Stimulated activated CD8-positive, alpha-beta memory T cell treated with anti-CD3 and anti-CD28 coated beads, Interleukin-12 subunit alpha, Interleukin-12 subunit beta, amount 100 ng/mL, for 4 hours (primary cell): ENCODE results near the gene FAM50A.

Source experiments
- DNase-seq: peaks from one replicate; pipeline ENCODE4 v3.0.0-alpha.2; 2020; ENCODE audit warnings: low read depth

The FAM50A gene

DNA sequence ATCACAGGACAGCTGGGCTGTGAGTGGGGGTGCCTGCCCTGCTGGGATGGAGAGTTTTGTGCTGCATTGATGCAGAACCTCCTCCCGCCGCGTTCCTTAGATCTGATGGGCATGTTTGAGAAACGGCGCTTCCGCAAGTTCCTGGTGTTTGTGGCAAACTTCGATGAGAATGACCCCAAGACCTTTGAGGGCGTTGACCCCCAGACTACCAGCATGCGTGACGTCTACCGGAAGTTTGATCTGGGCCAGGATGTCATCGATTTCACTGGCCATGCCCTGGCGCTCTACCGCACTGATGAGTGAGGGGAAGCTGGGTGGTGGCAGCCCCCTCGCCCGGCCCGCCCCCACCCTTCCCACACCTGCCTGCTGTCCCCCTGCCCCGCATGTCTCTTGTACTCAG, 4.1 kb upstream of the FAM50A start:
- no peak for DNase-seq

DNA sequence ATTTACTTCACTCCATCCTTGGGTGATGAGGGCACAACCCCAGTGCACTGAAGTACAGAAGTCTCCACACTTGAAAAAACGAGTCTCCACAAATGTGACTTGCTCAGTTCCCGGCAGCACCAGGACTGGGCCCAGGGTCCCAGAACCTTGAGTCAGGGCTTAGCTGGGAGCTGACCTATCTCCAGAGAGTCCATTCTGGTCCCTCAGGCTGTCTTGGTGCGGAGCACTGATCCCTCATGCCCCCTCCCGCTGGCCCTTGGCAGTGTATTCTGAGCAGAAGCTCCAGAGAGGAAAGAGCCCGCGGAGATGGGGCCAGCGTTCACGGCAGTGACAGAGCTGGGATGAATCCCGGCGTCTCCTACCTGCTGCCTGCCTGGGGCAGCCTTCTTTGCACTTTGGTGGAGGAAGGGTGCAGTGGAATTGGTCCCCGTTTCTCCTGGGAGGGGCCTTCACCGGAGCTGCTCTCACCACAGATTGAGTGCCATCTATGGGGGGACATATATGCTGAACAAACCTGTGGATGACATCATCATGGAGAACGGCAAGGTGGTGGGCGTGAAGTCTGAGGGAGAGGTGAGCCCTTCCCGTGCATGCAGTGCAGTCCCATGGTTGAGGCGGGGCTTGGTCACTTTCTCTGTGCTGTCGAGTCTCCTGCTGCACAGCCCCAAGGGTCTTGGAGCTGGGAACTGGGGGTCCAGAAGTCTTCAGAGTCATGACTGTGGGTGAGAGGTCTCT, 3.2 kb upstream of the FAM50A start:
- no peak for DNase-seq

DNA sequence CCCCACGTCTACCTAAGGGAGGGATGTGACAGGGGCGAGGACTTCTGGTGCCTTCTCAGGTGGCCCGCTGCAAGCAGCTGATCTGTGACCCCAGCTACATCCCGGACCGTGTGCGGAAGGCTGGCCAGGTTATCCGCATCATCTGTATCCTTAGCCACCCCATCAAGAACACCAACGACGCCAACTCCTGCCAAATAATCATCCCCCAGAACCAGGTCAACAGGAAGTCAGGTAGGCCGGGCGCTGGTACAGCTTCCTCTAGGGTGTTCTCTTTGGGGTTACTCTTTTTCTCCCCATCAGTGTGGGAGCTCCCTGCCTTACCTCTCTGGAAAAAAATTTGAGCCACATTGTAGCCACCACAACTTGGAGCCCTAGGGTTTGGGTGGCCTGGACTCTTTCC, 2.4 kb upstream of the FAM50A start:
- DNase-seq: no peak

DNA sequence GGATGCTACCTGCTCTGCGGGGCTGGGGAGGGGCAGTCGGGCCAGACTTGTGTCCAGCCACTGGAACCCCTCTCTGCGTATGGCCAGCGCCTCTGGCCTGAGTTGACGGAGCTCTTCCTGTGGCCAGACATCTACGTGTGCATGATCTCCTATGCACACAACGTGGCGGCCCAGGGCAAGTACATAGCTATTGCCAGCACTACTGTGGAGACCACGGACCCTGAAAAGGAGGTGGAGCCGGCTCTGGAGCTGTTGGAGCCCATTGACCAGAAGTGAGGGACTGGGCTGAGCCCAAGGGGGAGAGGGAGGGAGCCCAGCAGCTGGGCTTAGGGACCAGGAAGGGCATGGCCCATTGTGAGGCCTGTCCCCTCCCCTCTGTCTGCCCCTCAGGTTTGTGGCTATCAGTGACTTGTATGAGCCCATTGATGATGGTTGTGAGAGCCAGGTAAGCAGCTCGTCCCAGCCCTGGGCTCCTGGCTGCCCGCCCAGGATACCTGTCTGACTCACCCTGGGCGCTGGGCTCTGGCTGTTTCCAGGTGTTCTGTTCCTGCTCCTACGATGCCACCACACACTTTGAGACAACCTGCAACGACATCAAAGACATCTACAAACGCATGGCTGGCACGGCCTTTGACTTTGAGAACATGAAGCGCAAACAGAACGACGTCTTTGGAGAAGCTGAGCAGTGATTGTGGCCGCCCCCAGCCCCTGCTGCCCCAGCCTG, 1.8 kb upstream of the FAM50A start:
- DNase-seq: no peak

DNA sequence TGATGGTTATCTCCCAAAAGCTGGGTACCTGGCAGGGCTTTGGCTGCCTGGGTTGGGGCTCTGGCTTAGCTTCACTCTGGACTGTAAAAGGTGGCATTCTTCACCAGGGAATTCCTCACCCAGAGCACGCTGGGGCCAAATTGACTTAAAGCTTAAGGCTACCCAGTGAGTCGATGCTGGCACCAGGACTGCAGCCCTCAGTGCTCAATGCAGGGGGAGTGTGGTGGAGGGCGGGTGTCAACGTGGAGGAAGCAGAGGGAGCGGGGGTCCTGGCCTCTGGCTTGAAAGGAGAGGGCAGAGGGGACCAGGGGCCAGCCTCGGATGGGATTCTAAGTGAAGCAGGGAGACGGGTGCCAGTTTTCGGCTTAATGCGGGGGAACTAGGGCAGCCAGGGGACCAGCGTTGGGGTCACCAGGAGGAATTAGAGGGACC, 446 bp upstream of the FAM50A start:
- no peak for DNase-seq

DNA sequence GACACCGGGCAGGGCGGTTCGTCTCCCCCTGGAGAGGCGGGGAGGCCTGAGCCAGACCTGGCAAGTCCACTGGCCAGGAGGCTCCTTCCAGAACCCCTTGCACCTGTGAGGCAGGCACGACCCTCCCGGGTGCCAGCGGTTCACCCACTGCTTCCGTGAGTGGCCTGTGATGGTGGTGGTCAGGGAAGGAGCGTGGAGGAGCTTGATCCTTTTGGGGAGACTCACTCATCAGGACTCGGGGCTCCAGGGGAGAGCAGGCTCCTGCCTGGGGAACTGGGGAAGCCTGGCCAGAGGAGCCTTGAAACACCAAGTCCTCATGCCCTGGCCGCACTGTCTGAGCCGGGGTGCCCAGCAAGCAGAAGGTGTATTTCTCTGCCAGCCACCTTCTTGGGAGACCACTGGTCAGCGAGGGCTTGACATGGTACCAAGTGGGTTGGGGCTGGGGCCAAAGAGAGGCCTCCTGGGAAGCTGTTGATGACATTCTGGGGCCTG, 860 bp downstream of the FAM50A start:
- DNase-seq: no peak

DNA sequence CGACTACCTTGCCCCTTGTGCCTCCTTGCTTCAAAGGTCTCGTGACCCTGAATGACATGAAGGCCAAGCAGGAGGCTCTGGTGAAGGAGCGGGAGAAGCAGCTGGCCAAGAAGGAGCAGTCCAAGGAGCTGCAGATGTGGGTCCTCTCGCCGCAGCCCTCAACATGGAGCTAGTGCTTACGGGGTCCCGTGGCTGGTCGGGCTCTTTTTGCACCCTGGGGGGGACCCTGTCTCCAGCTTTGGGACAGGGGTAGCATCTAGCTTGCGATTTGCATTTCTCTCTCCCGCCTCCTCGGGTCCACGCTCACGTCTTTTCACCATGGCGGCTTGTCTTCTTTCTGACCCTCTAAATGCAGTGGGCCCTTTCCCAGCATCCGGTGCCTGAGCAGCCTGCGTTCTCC, 1.8 kb downstream of the FAM50A start:
- no peak for DNase-seq

DNA sequence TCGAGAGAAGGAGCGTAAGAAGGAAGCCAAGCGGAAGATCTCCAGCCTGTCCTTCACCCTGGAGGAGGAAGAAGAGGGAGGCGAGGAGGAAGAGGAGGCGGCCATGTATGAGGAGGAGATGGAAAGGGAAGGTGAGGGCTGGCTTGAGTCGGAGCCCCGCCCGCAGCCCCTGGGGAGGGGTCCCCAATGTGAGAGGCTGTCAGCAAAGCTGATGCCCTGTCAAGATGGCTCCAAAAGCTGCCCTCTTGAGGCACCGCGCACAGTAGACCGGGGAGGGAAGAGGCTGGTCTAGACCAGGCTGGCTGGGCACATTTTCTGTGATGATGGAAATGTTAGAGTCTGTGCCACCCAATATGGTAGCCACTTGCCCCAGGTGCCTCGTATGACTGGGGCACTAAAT, 2.5 kb downstream of the FAM50A start:
- DNase-seq: no peak

DNA sequence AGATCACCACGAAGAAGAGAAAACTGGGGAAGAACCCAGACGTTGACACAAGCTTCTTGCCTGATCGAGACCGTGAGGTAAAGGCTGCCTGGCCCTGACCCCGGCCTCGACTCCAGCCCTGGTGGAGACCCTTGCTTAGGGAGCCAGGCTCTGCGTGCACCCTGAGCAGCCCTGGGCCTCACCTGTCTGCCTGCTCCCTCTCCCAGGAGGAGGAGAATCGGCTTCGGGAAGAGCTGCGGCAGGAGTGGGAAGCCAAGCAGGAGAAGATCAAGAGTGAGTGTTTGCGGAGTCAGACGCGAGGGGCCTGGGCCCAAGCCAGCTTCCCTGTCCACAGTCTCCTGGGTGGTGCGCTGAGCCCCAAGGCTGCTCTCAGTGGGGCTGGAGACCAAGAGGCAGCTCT, 4.5 kb downstream of the FAM50A start:
- DNase-seq: no peak

DNA sequence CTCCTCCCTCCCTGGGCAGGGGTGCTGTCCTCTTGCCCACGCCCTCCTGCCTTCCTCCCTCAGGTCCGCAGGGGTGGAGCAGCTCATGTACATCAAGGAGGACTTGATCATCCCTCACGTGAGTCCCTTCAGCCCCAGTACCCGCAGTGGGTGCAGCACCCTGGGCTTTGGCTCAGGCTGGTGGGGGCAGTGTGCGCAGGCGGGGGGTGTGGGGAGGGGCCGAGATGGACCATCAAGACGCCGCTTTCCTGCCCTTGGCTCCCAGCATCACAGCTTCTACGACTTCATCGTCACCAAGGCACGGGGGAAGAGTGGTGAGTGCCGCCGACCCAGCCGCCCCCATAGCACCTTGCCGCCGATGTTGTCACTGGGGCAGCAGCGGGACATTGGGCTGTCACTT, 5.7 kb downstream of the FAM50A start:
- no peak for DNase-seq

DNA sequence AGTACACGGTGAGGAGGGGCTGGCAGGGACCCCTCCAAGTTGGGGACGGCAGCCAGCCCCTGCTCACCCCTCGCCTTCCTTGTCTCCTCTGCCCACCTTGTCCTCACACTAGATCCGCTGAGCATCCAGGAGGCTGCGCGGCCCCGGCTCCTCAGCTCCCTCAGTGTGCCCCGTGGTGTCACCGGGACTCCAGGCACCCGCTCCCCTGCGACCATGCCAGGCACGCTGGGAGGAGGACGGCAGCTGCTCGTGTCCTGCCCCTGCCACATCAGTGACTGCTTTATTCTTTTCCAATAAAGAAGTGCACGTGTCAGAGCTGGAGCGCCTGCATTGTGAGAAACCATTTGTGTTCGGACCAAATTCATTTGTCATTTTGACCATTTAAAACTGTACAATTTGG, 6.4 kb downstream of the FAM50A start:
- no peak for DNase-seq

DNA sequence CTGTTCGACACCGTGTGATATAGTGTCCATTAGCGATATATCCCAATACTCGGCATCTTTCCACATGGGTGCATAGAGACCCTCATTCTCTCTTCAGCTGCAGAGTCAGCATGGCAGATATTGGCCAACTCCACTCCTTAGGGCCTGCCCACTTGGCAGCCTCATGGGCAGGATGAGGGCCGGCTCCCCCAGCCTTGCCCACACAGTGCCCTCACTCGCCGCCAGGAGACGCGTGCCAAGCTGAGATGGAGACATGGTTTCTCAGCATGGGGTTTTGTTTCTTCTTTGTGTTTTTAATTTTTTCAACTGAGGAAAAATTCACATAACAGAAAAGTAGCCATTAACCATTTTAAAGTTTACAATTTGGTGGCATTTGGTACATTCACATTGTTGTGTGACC, 8.9 kb downstream of the FAM50A start:
- no peak for DNase-seq

DNA sequence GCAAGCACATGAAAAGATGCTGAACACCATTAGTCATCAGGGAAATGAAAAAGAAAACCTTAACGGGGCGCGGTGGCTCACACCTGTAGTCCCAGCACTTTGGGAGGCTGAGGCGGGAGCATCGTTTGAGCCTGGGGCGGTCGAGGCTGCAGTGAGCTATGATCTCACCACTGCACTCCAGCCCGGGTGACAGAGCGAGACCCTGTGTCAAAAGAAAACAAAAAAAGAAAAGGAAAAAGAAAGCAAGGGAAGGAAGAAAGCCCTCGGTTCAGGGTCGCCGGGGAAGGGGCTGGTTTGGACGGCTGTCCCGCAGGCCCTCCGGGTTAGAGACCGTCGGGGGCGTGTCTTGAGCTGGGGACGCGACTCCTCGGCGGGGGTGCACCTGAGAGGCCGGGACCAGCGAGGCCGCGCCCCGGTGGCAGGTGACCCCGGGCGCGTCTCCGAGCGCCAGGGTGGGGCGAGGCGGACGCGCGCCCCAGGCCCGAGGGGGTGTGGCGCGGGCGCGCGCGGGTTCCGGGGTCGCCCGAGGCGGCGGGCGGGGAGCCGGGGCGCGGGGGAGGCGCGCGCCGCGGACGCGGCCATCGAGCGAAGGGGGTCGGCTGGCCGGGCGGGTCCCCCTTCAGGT, 13.7 kb downstream of the FAM50A start:
- DNase-seq: peak; percentile 39

DNA sequence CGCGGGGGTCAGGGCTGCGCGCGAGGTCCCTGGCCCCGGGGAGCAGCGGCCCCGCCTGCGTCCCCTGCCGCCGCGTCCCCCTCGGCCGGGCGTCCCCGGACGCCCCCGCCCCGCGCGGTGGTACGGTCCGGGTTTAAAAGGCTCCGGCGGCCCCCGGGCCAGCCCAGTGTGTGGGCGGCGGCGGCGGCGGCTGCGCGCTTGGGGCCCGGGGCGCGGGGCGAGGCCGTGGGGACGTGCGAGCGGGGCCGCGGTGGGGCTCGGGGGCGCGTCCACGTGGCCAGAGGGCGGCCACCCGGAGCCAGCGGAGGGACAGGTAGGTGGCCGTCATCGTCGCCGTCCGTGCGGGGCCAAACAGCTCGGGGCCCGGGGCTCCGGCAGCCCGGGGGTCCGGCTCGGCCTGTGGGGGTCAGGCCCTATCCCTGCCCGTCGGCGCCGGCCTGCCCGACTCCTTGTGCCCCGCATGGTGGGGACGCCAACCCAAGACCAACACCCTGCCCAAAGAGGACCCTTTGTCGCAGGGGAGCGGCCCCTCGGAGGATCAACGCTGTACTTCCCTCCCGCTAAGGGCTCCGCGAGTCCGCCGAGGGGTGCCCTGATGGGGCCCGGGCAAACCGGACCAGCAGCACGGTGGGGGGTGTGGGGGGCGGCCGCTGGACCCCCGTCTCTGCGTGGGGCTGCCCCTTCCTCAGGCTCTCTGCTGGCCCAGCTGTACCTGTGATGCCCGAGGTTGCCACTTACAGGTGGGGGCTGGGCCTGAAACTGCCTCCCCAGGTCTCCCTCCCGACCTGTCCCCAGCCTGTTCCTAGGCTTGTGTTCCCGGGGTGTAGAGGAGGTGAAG, 14.4 kb downstream of the FAM50A start, which contains the start of gene PLXNA3:
PLXNA3 (plus strand) TSS at position 166 of the 838 bp plus-strand sequence. CDS start 1,903 bp downstream, outside the sequence.
- peak; percentile 48 for DNase-seq

DNA sequence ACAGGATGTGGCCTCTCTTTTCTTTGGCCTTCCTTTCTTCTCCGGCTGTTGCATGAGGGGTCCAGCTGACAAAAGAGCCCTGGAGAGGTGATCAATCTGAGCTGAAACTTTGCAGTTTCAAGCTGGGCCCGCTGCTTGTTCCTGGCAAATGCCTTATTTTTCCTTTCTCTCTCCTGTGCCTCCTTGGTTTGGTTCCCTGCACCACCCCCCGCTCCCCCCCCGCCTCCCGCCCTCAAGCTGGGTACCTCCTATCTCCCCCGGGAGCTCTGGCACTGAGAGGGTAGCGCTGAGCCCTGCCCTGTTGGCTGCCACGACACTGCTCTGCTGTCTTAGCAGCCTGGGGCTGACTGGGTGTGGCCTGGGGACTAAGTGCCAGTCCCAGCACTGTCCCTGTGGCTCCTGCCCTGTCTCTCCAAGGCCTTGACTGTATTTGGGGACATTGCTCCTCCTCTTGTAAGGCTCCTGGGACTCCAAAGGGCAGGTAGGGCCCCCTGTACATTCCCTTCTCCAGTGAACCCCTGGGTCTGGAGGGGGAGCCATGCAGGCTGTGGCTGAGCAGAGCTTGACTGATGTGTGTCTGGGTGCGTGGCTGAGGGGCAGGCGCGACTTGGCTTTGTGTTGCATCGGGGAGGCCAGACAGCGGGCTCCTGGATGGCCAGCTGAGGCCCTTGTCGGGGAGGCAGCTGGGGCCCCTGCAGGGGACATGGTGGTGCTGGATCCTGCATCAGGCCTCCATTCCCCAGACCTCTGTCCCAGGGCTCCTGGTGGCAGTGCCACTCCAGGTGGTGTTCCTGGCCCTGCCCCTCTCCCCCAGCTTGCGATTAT, 15.2 kb downstream of the FAM50A start:
- DNase-seq: no peak

DNA sequence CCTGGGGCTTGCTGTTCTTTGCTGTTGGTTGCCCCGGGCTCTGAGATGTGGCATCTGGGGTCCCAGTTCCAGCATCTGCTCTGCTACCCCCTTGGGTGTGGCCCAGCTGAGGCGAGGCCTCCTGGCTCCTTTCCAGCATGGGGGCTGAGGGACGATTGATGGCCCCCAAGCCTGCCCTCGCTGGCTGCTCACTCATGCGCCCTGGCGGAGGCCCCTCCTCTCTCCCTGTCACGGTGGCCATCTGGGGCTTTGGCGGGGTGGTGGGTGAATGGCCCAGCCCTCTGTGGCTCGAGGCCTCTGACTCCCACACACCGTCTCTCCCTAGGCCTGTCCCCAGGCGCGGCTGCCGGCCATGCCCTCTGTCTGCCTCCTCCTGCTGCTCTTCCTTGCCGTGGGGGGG, 15.9 kb downstream of the FAM50A start:
- no peak for DNase-seq

DNA sequence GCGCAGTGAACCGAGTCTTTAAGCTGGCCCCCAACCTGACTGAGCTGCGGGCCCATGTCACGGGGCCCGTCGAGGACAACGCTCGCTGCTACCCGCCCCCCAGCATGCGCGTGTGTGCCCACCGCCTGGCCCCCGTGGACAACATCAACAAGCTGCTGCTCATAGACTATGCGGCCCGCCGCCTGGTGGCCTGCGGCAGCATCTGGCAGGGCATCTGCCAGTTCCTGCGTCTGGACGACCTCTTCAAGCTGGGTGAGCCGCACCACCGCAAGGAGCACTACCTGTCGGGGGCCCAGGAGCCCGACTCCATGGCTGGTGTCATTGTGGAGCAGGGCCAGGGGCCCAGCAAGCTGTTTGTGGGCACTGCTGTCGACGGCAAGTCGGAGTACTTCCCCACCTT, 16.4 kb downstream of the FAM50A start:
- no peak for DNase-seq

DNA sequence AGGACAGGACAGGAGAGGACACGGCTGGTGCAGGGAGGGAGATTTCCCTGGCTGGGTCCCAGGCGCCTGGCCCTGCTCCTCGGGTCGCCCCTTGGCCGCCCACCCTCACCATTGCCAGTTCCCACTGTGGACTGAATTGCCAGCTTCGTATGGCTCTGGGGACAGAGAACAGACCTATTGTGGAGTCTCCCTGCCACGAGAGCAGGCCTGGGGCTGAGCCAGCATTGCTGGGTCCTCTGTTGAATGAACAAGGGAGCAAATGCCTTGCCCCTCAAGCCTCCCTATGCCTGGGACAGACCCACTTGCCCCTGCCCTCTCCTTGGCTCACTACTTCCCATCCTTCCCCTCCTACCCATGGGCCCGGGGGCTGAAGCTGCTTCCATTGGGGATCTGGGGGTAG, 18.5 kb downstream of the FAM50A start:
- no peak for DNase-seq

DNA sequence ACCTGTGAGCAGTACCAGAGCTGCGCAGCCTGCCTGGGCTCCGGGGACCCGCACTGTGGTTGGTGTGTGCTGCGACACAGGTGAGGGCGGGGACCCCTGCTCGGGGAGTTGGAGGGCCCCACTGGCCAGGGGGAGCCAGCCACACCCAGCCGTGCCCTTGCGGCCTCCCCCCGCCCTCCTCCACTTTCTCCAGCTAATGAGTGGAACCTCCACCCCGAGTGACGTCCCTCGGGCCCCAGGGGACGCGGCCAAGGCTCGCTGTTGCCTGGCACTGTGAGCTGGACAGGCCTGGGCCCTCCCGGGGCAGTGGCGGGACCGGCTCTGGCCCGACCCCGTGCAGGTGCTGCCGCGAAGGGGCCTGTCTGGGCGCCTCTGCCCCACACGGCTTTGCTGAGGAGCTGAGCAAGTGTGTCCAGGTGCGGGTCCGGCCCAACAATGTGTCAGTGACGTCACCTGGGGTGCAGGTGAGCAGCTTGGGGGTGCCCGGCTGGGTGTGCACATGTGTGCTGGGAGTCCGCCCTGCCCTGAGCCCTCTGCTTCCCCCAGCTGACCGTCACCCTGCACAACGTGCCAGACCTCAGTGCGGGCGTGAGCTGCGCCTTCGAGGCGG, 19.8 kb downstream of the FAM50A start:
- no peak for DNase-seq

DNA sequence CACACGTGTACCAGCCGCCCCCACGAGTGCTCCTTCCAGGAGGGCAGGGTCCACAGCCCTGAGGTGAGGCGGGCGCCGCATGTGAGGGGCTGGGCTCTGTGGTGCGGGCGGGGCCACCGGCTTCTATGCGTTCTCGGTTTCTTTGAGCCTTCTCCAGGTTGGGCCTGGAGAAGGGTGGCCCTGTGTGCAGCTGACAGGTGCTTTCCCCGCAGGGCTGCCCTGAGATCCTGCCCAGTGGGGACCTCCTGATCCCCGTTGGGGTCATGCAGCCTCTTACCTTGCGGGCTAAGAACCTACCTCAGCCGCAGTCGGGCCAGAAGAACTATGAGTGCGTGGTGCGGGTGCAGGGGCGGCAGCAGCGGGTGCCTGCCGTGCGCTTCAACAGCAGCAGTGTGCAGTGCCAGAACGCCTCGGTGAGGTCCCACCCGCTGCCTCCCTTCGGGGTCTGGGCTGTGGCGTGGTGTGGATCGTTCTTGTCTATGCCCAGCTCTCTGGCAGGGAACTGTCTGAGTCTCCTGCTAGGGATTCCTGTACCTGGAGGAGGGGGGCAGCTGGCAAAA, 20.9 kb downstream of the FAM50A start:
- no peak for DNase-seq
